Inflammatory macrophage treated with lipopolysaccharide for 1 hour (primary cell): ENCODE results near the gene UAP1.
"Not testable (repeated sequence)": the region's sequence is repeated elsewhere in the genome, so short reads cannot be mapped to it uniquely, and the experiment has no call there.

ENCODE experiments used
- DNase-seq, 2 donors: peaks; one replicate each; pipeline ENCODE4 v3.0.0-alpha.2; 2020 to 2022

Gene UAP1

GRCh38 chr1:162565460-162565859 is 3.9 kb downstream of the UAP1 start:
- no peak for DNase-seq

- DNase-seq: no peak
These were observed 5.3 kb downstream of the UAP1 start for GRCh38 chr1:162566870-162567269.

- DNase-seq: no peak
These were observed 7.3 kb downstream of the UAP1 start for GRCh38 chr1:162568802-162569201.

GRCh38 chr1:162570718-162571117 is 9.2 kb downstream of the UAP1 start:
- no peak for DNase-seq

- DNase-seq: not testable (repeated sequence)
These were observed 9.6 kb downstream of the UAP1 start for GRCh38 chr1:162571121-162571520.

- no peak for DNase-seq
These were observed 10.2 kb downstream of the UAP1 start for GRCh38 chr1:162571696-162572095.

- peak; percentile 26 to 38 for DNase-seq
These were observed 11.6 kb downstream of the UAP1 start for GRCh38 chr1:162573136-162573535.

- no peak for DNase-seq
These were observed 16.7 kb downstream of the UAP1 start for GRCh38 chr1:162578071-162578700.

GRCh38 chr1:162578936-162579335 is 17.4 kb downstream of the UAP1 start:
- no peak for DNase-seq

- no peak for DNase-seq
These were observed 18.8 kb downstream of the UAP1 start for GRCh38 chr1:162580308-162580707.

- not testable (repeated sequence) for DNase-seq
These were observed 21.4 kb downstream of the UAP1 start for GRCh38 chr1:162582901-162583300.

GRCh38 chr1:162585101-162585500 is 23.6 kb downstream of the UAP1 start:
- DNase-seq: not testable (repeated sequence)

- DNase-seq: no peak
These were observed 25.8 kb downstream of the UAP1 start for GRCh38 chr1:162587347-162587746.

- no peak for DNase-seq
These were observed 26.3 kb downstream of the UAP1 start for GRCh38 chr1:162587761-162588260.

- DNase-seq: no peak
These were observed 28.6 kb downstream of the UAP1 start for GRCh38 chr1:162590101-162590500.

- no peak for DNase-seq
These were observed 29.2 kb downstream of the UAP1 start for GRCh38 chr1:162590686-162591085.

GRCh38 chr1:162596514-162597170 is 35.1 kb downstream of the UAP1 start:
- no peak for DNase-seq

- no peak for DNase-seq
These were observed 37.9 kb downstream of the UAP1 start for GRCh38 chr1:162599451-162599850.

- DNase-seq: not testable (repeated sequence)
These were observed 41.6 kb downstream of the UAP1 start for GRCh38 chr1:162603117-162603516.

GRCh38 chr1:162605225-162605927 is 43.9 kb downstream of the UAP1 start:
- DNase-seq: no peak

- no peak for DNase-seq
These were observed 47.8 kb downstream of the UAP1 start for GRCh38 chr1:162609306-162609705.

GRCh38 chr1:162612606-162613400 is 51.3 kb downstream of the UAP1 start:
- no peak for DNase-seq

- no peak for DNase-seq
These were observed 55.3 kb downstream of the UAP1 start for GRCh38 chr1:162616848-162617247.
